CD4-positive, alpha-beta T cell treated with Interleukin-4 for 4 hours (primary cell): ENCODE data around the gene RHOV.
A peak's percentile ranks its signal among the peaks of the same experiment; 100 is the strongest.

ENCODE experiments used
- DNase-seq: peaks from one replicate; pipeline ENCODE4 v3.0.0-alpha.2; 2020

The RHOV gene

DNA sequence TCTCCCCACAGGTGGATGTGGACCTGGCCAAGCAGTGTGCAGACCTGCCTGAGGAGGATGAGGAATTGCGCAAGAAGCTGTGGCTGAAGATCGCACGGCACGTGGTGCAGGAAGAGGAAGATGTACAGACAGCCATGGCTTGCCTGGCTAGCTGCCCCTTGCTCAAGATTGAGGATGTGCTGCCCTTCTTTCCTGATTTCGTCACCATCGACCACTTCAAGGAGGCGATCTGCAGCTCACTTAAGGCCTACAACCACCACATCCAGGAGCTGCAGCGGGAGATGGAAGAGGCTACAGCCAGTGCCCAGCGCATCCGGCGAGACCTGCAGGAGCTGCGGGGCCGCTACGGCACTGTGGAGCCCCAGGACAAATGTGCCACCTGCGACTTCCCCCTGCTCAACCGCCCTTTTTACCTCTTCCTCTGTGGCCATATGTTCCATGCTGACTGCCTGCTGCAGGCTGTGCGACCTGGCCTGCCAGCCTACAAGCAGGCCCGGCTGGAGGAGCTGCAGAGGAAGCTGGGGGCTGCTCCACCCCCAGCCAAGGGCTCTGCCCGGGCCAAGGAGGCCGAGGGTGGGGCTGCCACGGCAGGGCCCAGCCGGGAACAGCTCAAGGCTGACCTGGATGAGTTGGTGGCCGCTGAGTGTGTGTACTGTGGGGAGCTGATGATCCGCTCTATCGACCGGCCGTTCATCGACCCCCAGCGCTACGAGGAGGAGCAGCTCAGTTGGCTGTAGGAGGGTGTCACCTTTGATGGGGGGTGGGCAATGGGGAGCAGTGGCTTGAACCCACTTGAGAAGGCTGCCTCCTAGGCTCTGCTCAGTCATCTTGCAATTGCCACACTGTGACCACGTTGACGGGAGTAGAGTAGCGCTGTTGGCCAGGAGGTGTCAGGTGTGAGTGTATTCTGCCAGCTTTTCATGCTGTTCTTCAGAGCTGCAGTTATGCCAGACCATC is 28.8 kb upstream of the RHOV start:
- DNase-seq, result no peak

DNA sequence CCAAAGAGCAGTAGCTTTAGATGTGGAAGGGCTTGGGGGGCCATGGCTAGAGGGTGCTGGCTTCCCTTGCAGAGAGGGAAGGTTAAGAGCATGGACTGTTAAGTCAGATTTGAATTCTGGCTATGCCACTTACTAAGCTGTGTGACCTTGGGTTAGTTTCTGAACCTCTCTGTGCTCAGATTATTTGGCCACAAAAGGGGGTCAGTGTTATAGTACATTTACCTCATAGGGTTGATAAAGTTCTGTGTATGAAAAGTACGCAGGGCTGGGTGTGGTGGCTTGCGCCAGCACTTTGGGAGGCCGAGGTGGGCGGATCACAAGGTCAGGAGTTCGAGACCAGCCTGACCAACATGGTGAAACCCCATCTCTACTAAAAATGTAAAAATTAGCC is 27.0 kb upstream of the RHOV start:
- DNase-seq, result no peak

DNA sequence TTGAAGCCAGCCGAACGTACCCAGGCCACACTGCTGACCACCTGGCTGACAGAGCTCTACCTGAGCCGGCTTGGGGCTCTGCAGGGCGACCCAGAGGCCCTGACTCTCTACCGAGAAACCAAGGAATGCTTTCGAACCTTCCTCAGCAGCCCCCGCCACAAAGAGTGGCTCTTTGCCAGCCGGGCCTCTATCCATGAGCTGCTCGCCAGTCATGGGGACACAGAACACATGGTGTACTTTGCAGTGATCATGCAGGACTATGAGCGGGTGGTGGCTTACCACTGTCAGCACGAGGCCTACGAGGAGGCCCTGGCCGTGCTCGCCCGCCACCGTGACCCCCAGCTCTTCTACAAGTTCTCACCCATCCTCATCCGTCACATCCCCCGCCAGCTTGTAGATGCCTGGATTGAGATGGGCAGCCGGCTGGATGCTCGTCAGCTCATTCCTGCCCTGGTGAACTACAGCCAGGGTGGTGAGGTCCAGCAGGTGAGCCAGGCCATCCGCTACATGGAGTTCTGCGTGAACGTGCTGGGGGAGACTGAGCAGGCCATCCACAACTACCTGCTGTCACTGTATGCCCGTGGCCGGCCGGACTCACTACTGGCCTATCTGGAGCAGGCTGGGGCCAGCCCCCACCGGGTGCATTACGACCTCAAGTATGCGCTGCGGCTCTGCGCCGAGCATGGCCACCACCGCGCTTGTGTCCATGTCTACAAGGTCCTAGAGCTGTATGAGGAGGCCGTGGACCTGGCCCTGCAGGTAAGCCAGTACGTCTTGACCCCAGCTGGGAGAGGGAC is 26.4 kb upstream of the RHOV start:
- DNase-seq, result no peak

DNA sequence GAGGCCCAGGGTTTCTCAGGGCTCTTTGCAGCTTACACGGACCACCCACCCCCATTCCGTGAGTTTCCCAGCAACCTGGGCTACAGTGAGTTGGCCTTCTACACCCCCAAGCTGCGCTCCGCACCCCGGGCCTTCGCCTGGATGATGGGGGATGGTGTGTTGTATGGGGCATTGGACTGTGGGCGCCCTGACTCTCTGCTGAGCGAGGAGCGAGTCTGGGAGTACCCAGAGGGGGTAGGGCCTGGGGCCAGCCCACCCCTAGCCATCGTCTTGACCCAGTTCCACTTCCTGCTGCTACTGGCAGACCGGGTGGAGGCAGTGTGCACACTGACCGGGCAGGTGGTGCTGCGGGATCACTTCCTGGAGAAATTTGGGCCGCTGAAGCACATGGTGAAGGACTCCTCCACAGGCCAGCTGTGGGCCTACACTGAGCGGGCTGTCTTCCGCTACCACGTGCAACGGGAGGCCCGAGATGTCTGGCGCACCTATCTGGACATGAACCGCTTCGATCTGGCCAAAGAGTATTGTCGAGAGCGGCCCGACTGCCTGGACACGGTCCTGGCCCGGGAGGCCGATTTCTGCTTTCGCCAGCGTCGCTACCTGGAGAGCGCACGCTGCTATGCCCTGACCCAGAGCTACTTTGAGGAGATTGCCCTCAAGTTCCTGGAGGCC is 25.6 kb upstream of the RHOV start:
- DNase-seq, result no peak

DNA sequence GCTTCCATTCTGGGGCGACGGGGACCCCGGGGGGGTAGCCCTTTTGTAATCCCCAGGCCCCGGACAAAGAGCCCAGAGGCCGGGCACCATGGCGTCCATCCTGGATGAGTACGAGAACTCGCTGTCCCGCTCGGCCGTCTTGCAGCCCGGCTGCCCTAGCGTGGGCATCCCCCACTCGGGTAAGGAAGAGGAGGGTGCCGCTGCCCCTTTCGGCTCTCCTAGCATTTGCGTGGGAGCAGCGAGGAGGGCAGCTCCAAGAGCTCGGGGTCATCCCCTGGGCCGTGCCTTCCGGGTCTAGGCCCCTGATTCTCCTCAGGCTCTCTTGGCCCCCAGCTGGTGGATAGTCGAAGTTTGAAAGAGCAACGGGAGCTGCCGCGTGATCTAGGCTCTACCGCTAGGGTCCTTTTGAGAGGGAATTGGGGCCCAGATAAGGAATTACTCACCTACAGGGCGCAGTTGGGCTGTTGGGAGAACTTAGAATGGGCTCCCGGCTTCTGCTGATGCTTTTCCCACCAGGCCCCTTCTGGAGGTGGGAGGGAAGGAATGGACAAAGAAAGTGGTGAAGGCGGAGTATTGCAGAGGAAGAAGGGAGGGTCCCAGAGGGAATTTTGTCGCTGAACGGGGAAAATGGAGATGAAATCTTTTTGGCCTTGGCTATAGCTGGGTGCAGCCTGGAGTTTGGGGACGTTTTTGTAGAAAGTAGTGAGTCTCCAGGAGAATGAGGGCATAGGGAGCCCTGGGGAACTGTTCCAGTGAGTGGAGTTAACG is 20.8 kb upstream of the RHOV start:
- DNase-seq, result peak; percentile 56

DNA sequence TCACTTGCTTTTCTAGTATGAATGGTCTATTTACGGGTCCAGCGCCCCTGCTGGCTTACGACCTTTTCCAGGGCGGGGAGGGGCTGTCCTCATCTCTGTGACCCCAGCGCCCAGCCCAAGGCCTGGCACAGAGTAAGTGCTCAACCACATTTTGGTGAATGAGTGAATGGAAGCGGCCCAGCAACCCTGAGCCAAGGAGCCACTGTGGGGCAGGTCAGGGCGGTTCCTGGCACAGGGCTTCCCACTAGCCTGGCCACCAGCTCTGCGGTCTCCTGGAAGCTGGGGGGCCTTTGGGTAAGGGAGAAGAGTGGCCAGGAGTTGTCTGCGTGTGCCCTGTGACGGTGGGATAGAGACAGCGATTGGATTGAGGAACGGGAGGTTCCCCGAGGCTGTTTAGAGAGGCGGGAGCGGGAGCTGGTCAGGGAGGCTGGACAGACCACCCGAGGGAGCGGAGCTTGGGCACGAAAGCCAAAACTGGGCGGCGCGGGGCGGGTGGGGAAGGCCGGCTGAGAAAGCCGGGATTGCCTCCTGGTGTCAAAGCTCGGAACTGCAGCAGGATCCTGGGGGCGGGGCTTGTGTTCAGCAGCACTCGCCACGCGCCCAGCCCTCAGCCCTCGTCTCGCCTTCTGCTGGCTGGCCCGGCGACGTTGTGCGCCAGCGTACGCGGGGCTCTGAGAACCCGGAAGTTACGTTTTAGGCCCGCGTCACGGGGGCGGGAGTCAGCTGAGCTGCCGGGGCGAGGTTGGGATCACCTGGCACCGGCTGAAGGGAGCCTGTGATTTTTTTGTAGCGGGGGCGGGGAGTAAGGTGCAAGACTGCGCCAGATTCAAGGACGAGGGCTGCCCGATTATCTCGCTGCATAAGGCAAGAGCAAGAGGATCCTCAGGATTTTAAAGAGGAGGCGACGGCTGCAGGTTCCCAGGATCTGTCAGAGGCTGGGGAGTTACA is 20.0 kb upstream of the RHOV start, which contains the start of gene VPS18:
Gene VPS18 (plus strand): TSS at position 718 of the 948 bp plus-strand sequence. CDS start 319 bp downstream, outside the sequence.
- peak; percentile 96 for DNase-seq

DNA sequence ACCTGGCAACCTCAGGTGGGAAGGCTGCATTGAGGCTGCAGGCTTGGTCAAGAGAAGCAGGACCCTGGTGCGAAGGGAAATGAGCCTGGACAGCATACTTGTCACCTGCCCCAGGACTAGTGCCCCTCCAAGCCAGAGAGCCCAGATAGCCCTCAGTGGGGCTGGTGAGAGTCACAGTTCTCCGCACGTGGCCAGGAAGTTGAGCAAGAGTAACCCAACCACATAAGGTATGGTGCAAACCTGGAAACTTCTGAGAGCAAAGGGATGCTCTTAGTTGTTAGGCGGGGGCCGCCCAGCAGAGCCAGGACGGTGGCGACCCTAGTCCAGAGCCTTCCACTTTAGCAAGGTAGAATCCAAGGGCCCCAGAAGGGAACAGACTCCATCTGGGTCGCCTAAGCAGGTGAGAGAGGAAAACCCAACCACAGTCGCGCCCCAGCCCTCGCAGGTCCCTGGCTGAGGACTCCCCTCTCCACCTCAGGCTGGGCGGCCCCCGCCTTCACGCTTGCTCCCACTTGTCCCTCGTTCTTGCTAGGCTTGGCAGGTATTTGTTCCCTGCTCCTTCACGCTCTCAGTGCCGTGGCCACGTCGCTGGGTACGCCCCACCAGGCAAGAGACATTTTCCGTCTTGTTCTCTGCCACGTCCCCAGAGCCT is 19.1 kb upstream of the RHOV start:
- DNase-seq, result no peak

DNA sequence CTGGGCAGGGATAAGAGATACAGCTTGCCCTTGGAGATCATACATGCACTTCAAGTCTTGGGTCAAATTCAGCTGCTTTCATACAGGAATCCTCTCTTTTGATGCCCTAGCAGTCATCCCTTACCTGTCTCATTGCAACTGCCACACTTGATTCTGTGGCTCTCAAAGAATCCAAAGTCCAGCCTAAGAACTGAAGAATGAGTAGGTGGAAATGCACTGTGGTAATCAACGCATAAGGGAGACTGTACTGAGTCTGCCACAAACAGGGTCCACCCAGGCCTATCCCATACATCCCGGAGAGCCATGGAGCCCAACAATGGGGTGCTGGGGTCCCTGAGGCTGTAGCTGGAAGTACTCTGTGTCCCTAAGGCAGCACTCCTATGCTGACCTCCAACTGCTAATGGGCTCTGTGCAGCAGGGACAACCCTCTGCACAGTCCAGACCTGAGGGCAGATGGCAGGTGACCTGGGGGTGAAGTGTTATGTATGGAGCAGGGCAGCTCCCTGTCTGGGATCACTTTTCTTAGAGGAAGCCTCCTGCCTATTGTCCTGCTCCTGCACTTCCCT is 18.5 kb upstream of the RHOV start:
- no peak for DNase-seq

DNA sequence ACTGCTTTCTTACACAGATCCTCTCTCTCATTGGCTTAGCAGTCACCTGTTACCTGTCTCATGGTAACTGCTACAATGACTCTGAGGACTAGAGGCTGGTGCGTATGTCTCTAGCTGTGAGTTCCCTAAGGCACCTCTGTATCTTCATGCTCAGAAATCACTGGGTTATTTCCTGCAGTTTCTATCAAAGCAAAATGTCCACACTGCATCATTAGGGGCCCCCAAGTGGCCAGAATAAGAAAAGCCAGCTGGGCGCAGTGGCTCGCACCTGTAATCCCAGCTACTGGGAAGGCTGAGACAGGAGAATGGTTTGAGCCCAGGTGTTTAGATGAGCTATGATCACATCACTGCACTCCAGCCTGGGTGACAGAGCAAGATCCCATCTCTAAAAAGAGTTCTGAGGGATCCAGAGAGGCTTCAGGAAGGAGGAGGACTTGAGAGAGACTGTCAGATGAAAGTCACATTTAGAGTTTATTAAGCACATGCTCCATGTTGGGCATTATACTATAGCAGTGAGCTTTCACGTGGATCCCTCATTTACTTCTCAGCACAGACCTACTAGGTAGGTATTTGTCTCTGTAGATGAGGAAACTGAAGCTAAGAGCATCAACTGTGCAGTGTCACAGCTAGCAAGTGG is 17.9 kb upstream of the RHOV start:
- peak; percentile 44 for DNase-seq

DNA sequence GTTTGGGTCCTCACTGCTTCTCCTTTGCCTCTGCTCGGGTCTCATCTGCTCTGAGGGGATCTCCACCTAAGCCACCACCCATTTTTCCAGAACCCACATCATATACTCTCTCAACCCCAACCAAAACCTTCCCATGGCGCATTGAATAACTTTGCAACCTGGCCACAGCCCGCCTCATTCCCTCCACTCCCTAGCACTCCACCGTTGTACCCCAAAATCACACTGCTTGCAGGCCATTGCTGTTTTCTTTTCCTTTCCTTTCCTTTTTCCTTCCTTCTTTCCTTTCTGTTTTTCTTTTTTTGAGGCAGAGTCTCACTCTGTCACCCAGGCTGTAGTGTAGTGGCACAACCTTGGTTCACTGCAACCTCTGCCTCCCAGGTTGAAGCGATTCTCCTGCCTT is 17.1 kb upstream of the RHOV start:
- DNase-seq, result no peak

DNA sequence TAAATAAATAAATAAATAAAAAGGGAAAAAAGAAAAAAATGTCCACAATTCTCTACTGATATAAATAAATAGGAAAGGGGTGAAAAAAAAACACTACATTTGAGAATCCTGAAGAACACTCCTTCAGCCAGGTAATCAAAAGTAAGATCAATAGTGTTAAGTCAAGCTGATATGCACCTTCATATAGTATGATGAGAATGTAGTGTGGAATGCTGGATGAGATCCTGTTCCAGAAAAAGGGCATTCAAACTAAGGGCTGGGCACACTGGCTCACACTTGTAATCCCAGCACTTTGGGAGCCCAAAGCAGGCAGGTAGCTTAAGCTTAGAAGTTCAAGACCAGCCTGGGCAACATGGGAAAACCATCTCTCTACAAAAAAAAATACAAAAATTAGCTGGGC is 15.1 kb upstream of the RHOV start:
- DNase-seq, result no peak

DNA sequence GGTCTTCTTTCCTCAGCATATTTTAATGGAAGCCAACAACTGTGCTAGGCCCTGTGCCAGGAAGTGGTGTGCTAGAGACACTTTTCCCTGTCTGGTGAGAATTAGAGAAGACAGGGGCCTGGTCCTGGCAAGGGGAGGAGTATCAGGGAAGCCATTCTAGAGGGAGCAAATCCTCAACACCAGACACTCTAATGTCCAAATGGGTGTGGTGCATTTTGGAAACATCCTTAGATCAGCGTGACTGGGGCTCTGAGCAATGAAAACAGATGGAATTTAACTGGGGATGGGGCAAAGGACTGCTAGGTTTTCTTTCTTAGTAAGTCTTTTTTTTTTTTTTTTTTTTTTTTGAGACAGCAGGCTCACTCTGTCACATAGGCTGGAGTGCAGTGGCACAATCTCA is 12.6 kb upstream of the RHOV start:
- no peak for DNase-seq

DNA sequence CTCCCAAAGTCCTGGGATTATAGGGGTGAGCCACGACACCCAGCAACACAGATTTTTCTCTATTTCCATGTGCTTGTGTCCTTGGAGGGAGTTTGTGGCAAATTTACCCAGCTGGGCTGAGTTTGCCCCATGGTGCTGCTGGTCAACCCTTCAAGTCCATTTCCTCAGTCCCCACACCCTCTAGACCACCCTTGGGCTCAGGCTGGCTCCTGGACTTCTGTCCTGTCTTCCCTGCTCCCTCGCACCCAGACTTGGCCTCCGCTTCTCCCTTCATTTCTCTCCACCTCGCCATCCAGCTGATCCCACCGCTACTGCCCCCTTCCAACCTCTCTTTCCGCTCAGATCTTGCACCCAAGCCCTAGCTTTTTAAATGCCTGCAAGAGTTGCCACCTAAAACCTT is 7.3 kb upstream of the RHOV start:
- no peak for DNase-seq

DNA sequence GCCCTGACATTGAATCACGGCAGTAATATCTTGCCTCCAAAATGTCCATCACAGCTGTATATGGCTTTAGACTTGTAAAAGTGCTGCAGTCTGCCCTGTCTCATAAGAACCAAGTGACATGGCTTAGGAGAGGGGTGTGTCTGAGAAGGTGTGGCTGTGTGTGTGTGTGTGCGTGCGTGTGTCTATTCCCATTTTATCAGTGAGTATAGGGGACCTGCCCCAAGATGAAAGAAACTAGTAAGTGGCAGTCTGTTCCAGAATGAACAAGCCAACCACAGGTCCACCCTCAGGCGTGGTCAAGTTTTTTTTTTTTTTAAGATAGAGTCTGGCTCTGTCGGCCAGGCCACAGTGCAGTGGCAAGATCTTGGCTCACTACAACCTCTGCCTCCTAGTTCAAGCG is 5.6 kb upstream of the RHOV start:
- no peak for DNase-seq

DNA sequence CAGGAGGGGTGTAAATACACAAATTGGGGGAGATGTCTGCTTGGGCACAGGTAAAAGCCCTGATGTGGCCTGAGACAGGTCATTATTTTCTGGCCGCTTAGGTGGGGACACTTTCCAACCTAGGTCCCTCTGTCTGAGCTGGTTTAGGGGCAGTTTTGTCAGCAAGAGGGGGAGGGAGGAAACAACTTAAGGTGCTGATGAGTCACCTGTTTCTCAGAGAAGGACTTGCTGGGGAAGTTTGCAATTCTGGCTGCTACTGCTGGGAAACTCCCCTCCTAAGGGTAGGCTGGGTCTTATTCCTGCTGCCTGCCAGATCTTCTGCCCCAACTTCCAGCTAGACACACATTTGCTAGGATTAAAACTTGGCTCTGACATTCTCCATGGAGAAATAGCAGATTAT is 4.8 kb upstream of the RHOV start:
- DNase-seq, result peak; percentile 45

DNA sequence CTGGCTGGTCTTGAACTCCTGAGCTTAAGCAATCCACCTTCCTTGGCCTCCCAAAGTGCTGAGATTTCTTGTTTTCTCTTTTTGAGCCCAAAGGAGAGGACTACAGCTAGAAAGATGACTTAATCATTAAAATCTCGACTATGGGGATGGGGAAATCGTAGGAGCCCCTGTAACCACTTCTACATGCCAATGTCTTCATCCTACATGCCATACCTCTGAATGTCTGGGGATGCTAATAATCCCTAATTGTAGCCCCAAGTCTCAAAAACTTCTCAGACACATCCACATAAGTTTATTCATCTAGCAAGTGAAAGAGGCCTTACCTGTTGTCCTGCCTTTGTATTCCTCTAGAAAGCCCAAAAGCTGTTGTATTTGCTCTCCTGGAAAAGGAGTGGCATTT is 3.7 kb upstream of the RHOV start:
- DNase-seq, result no peak

DNA sequence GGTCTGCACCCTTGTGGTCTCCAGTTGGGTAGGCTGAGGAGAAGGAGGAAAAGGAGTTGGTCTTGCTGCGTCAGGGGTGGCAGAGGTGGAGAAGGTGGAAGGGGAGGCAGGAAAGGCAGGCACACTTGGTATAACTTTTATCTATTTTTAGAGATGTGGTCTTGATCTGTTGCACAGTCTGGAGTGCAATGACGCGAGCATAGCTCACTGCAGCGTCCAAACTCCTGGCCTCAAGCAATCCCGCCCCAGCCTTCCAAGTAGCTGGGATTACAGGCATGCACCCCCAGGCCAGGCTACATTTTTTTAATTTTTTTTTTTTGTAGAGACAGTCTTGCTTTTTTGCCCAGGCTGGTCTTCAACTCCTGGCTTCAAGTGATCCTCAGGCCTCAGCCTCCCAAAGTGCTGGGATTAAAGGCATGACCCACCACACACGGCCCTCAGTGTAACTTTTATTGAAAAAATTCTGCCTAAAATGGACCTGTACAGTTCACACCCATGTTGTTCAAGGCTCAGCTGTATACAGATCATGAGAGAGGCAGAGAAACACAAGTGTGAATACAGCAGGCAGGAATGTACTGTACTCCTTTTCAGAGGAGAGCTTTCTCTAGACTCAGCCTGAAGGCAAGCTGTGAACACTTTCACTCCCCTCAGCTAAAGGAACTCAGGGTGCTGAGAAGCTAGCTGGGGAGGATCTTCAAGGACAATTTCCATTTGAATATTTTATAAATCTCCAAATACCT is 2.1 kb upstream of the RHOV start:
- DNase-seq, result no peak

DNA sequence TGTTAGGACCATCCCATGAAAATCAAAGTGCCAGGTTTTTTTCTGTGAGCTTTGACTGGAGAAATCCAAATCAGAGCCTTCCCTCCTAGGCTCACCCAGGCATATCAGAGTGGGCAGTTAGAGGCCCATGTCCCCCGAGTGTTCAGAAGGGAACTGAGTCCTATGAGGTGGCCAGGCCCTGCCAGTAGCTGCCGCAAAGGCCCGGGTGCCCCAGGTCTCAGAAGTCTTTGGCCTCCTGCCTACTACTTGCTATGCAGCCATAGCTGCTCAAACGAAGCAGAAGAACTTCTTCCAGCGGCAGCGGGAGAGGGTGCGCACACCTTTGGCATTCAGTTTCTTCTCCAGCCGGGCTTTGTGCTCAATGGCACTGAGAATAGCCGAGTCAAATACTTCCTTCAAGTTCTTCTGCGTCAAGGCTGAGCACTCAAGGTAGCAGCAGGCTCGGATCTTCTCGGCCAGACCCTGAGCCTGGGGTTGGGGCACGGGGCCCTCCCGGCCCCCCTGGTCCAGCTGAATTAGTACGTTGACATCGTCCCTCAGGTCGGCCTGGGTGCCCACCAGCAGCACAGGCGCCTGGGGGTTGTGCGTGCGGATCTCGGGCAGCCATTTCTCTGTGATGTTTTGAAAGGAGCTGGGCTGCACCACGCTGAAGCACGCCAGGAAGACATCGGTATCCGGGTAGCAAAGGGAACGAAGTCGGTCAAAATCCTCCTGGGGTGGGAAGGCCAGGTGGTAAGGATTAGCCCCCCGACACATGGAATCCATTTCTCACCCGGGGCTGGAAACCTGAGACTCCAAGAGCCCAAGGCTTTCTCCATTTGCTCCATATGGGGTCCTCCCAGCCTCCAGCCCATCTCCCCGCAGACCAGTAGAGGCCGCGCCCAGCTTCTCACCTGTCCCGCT is 992 bp downstream of the RHOV start:
- no peak for DNase-seq
